Common myeloid progenitor, CD34-positive (primary cell): ENCODE data around the gene CAPS.

Source experiments
- CTCF ChIA-PET: fragments of 350-600 bp; sonication (Branson Sonifier 250); formaldehyde crosslinking; loops from one replicate; lab custom pipeline; 2021; ENCODE audit warnings: antibody characterized with exemption; lab: Charles Lee
- POLR2A ChIA-PET: fragments of 350-600 bp; sonication (Branson Sonifier 250); formaldehyde crosslinking; loops from one replicate; lab custom pipeline; 2021; ENCODE audit warnings: antibody characterized with exemption; lab: Charles Lee
- DNase-seq, 3 donors: peaks; one replicate each; pipeline versions ENCODE4 v3.0.0 to v3.0.0-alpha.2; 2013
- H3K27ac ChIP-seq, 2 experiments: 1 replicate in 1 of 2; 2 replicates in 1 of 2; pipeline ENCODE4 v1.7.0; 2013; ENCODE audit warnings: inconsistent platforms in 2 of 2, low read length in 2 of 2, mild to moderate bottlenecking in 2 of 2, low read depth in 1 of 2, moderate library complexity in 1 of 2; ENCODE audit not compliant: severe bottlenecking in 2 of 2, insufficient read depth in 1 of 2, poor library complexity in 1 of 2
- H3K27me3 ChIP-seq, 5 experiments: replicated peaks in 2 of 5; 1 replicate in 3 of 5; 2 replicates in 2 of 5; pipeline versions ENCODE4 v1.6.1 to v1.7.0; 2013; ENCODE audit warnings: low read length in 4 of 5, mild to moderate bottlenecking in 2 of 5, moderate library complexity in 2 of 5, inconsistent platforms in 1 of 5; ENCODE audit not compliant: insufficient read depth in 5 of 5, control insufficient read depth in 4 of 5
- H3K36me3 ChIP-seq, 4 experiments: 1 replicate in 2 of 4; 2 replicates in 2 of 4; pipeline versions ENCODE4 v1.6.1 to v1.7.0; 2013; ENCODE audit warnings: low read length in 3 of 4, control low read depth in 1 of 4, mild to moderate bottlenecking in 1 of 4; ENCODE audit not compliant: control insufficient read depth in 4 of 4, insufficient read depth in 4 of 4
- H3K4me1 ChIP-seq, 4 experiments: 1 replicate in 3 of 4; 2 replicates in 1 of 4; pipeline versions ENCODE4 v1.6.1 to v1.7.1; 2013; ENCODE audit warnings: low read length in 3 of 4, mild to moderate bottlenecking in 3 of 4, control low read depth in 1 of 4, inconsistent platforms in 1 of 4, moderate library complexity in 1 of 4; ENCODE audit not compliant: control insufficient read depth in 4 of 4, insufficient read depth in 4 of 4; ENCODE audit errors: control extremely low read depth in 1 of 4
- H3K4me3 ChIP-seq, 7 experiments: 1 replicate in 4 of 7; 2 replicates in 3 of 7; pipeline versions ENCODE4 v1.5.1 to v1.7.0; 2013; ENCODE audit warnings: mild to moderate bottlenecking in 7 of 7, low read length in 6 of 7, moderate library complexity in 6 of 7, inconsistent platforms in 2 of 7, low read depth in 2 of 7, control low read depth in 1 of 7; ENCODE audit not compliant: insufficient read depth in 4 of 7, control insufficient read depth in 1 of 7; ENCODE audit errors: extremely low read depth in 1 of 7
- H3K9me3 ChIP-seq, 5 experiments: 1 replicate in 4 of 5; 2 replicates in 1 of 5; pipeline versions ENCODE4 v1.6.1 to v1.7.1; 2013; ENCODE audit warnings: low read length in 4 of 5, mild to moderate bottlenecking in 2 of 5, inconsistent platforms in 1 of 5, low read depth in 1 of 5, moderate library complexity in 1 of 5; ENCODE audit not compliant: control insufficient read depth in 4 of 5, insufficient read depth in 2 of 5; ENCODE audit errors: control extremely low read depth in 1 of 5
- WGBS: methylation state at CpG from one replicate; pipeline ENCODE4 v1.1.5; 2013; ENCODE audit not compliant: insufficient coverage; 5-methylcytosine and 5-hydroxymethylcytosine counted together

Gene CAPS

DNA sequence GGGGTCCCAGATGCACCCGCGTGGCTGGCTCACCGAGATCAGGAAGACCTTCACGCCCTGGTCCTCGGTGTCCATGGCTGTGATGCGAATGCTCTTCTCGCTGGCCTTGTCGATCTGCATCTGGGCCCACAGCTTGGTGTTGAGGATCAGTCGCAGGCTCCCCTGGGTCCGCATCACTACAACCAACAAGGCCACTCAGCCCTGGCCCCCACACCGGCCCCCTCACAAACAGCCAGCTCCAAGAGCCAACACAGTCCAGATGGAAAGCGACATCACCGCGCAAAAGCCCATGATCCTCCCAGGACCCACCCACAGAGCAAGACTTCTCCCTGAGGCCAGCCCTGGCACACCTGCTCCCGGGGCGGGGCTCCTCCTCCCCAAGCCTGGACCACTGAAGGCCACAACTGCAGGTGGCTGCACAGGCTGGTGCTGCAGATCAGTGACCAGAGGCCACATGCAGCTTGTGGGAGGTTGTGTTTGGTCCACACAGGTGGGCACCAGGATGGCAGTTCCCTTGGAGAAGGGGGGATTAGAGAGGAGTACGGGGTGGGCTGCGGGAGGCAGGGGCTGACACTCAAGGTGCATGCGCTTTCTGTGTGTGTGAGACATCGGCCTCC, 4.5 kb downstream of the CAPS start:
- POLR2A ChIA-PET = interaction anchor here (0.8 kb wide), 1 partner anchor 95 kb away, joined by 3 read pairs; no protein-coding TSS in a partner anchor
- peaks cover 8 to 87% (median 66%) of the 10 kb centered on the region in 4 experiments for H3K36me3 ChIP-seq
- WGBS = 99% methylated on average over 15 of the region's 20 CpGs

DNA sequence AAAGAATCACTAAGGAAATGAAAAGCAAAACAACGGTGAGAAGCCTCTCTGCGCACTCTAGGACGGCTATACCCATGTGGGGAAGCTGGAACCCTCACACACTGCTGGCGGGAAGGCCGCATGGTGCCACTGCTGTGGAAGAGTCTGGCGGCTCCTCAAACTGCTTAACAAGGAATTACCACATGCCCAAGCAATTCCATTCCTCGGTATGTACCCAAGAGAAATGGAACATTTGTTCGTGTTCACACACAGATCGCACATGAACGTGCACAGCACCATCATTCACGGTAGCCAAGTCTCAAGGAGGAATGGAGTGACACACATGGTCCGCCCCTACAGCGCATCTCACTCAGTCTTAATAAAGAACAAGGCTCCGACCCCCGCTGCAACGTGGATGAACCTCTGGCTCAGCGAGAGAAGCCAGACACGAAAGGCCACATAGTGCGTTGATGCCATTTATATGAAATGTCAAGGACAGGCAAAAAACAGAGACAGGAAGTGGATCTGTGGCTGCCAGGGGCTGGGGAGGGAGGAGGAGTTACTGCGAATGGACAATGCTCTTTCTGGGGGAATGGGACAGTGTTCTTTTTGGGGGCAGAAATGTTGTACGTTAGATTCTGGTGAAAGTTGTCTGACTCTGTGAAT, 7.6 kb downstream of the CAPS start:
- CTCF ChIA-PET = no interaction called here
- peaks cover 10 to 92% (median 78%) of the 10 kb centered on the region in 4 experiments for H3K36me3 ChIP-seq
- no peaks in the 10 kb centered on the region for H3K9me3 ChIP-seq
- H3K4me1 ChIP-seq = no peaks in the 10 kb centered on the region
- no peak for DNase-seq
- no peaks in the 10 kb centered on the region for H3K27me3 ChIP-seq
- 93% methylated on average over 17 of the region's 21 CpGs for WGBS
- H3K4me3 ChIP-seq = no peak overlapping the region
- no peak overlapping the region for H3K27ac ChIP-seq
- POLR2A ChIA-PET = no interaction called here

More for the DNA sequence above, 4.5 kb downstream of the CAPS start:
- CTCF ChIA-PET = interaction anchor here (1.3 kb wide), 1 partner anchor 50 kb away, joined by 3 read pairs; no protein-coding TSS in a partner anchor
- H3K27ac ChIP-seq = no peak overlapping the region
- H3K9me3 ChIP-seq = no peaks in the 10 kb centered on the region
- H3K27me3 ChIP-seq = no peaks in the 10 kb centered on the region
- H3K4me1 ChIP-seq = no peaks in the 10 kb centered on the region
- DNase-seq = no peak
- H3K4me3 ChIP-seq = no peak overlapping the region

DNA sequence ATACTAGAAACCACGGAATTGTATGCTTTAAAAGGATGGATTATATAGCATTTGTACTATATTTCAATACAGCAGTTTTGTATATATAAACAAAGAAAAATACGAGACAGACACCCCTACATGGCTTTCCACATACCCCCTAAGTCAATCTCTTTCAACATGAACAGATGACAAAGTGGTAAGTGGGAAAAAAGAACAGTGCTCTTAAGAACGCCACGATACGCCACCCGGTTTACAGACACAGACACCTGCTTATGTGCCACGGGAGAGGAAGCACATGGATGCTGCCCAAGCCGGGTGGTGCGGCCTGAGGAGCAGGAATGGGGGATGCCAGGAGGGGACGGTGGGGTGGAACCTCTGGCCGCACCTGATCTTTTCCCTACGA, 8.1 kb downstream of the CAPS start:
- H3K4me1 ChIP-seq = no peaks in the 10 kb centered on the region
- CTCF ChIA-PET = no interaction called here
- no peak overlapping the region for H3K4me3 ChIP-seq
- H3K27me3 ChIP-seq = no peaks in the 10 kb centered on the region
- no peak for DNase-seq
- no peaks in the 10 kb centered on the region for H3K9me3 ChIP-seq
- no peak overlapping the region for H3K27ac ChIP-seq
- POLR2A ChIA-PET = no interaction called here
- 95% methylated on average over 10 of the region's 12 CpGs for WGBS
- peaks cover 9 to 92% (median 78%) of the 10 kb centered on the region in 4 experiments for H3K36me3 ChIP-seq

DNA sequence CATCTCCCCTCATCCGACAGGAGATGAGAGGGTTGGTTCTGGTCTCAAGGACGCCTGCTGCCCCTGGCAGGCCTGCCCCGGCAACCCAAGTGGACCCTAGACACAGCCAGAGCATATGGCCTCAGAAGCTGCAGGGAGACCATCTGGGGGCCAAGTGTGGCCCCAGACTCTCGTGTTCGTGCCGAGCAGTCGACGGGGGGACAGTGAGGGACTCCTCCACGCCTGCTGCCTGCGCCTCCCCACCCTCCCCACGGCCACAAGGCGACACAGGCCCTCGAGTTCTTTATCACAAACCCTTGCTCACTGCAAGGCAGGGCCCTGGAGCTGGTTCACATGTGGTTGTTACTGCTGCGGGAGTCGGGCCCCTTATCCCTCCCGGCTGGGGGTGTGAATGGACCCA, 9.3 kb downstream of the CAPS start:
- Histone ChIP-seq H3K4me3 (no peak overlapping the region), H3K4me1 (no peaks in the 10 kb centered on the region), H3K27me3 (no peaks in the 10 kb centered on the region), H3K36me3 (peaks cover 10 to 93% (median 76%) of the 10 kb centered on the region in 4 experiments), H3K27ac (no peak overlapping the region), H3K9me3 (no peaks in the 10 kb centered on the region)
- no peak for DNase-seq
- POLR2A ChIA-PET = no interaction called here
- WGBS = 97% methylated on average over 16 of the region's 16 CpGs
- CTCF ChIA-PET = no interaction called here

DNA sequence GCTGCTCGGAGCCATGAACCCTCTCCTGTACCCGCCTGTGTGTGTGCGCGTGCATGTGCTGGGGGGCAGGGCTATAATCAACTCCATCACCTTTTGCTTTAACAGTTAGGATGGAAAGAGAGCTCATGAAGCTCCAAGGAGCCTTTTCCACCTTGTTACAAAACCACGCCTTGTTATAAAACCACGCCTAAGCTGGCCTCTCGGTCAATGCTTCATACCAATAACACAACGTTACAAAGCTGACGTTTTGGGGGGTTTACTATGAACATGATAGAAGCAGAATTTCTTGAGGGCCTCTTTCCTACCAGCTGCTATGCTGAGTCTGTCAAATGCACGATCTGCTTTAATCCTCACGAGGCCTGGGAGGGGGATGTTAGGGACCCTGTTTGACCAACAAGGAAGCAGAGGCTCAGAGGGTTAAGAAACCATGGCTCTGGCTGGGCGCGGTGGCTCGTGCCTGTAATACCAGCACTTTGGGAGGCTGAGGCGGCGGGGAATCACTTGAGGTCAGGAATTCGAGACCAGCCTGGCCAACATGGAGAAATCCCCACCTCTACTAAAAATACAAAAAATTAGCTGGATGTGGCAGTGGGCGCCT, 11.9 kb downstream of the CAPS start:
- CTCF ChIA-PET = interaction anchor here (1.5 kb wide), 1 partner anchor 122 kb away, joined by 3 read pairs; no protein-coding TSS in a partner anchor
- Histone ChIP-seq H3K27me3 (no peaks in the 10 kb centered on the region), H3K36me3 (peaks cover 16 to 98% (median 78%) of the 10 kb centered on the region in 4 experiments), H3K27ac (no peak overlapping the region), H3K9me3 (no peaks in the 10 kb centered on the region), H3K4me3 (no peak overlapping the region), H3K4me1 (no peaks in the 10 kb centered on the region)
- POLR2A ChIA-PET = interaction anchor here (0.6 kb wide), 1 partner anchor 55 kb away, joined by 7 read pairs; no protein-coding TSS in a partner anchor
- WGBS = 98% methylated on average over 10 of the region's 18 CpGs
- DNase-seq = no peak

DNA sequence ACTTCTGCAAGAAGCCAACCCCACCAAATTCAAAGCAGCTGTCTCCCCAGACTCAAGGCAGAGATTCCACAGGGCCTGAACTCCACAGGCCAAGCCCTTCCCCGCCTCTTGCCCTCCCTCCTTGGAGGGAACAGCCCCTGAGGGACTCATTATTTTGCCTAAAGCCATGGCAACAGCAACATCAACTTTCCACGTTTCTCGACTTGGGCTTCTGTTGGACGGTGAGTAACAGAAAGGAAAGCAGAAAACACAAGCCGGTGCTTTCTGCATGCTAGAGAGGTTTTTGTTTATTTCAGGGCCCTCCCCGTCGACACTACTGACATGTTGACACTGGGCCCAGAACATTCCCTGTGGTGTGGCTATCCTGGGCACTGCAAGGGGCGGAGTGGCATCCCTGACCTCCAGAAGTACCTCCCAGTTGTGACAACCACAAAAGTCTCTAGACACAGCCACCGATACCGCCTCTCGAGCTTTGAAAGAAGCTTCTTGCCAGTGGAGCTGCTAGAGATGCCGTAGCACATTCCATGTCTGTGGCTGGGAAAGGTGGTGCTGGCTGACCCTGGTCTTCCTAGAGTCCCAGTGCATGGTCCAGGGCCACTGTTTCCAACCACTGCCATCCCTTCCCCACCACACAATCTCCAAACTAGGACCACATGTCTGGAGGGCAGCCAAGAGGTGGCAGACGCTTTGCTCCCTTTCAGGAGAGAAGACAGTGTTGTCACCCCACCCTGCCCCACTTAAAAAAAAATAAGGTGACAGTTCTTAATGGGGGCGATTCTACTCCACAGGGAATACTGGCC, 12.8 kb downstream of the CAPS start:
- ChIA-PET CTCF (interaction anchor here (1.5 kb wide), 1 partner anchor 123 kb away, joined by 3 read pairs; no protein-coding TSS in a partner anchor), POLR2A (interaction anchor here (0.6 kb wide), 1 partner anchor 56 kb away, joined by 7 read pairs; no protein-coding TSS in a partner anchor)
- Histone ChIP-seq H3K4me3 (no peak overlapping the region), H3K9me3 (no peaks in the 10 kb centered on the region), H3K27ac (no peak overlapping the region), H3K4me1 (no peaks in the 10 kb centered on the region), H3K27me3 (no peaks in the 10 kb centered on the region), H3K36me3 (peaks cover 16 to 98% (median 74%) of the 10 kb centered on the region in 4 experiments)
- 96% methylated on average over 13 of the region's 14 CpGs for WGBS
- DNase-seq = no peak
